Measurements from ENCODE around the gene SLC6A13. TPM values are rescaled to one million over a fixed set of nuclear protein-coding genes. Genes with fewer than 3 reads are reported as not detected.

Gene SLC6A13
- total and polyA plus RNA-seq, 2 donors (not counting 3 experiments of a cell fraction or from before 2014, with no cell fraction given): 0.14 TPM; not detected in 1

- CTCF ChIA-PET: interaction anchor here (0.8 to 1.4 kb wide), 2 partner anchors 13 to 50 kb away, joined by 3 to 4 read pairs; no protein-coding TSS in a partner anchor
- Histone ChIP-seq H3K9me3 (replicated peaks; ENCODE audit: control insufficient read depth, insufficient read depth, low read length) (no peaks in the 10 kb centered on the region), H4K20me1 (replicated peaks; ENCODE audit: control insufficient read depth, extremely low read depth, insufficient read depth, low read length) (no peaks in the 10 kb centered on the region), H3K36me3 (ENCODE audit: control insufficient read depth in 2 of 2, extremely low read depth in 1 of 2, insufficient read depth in 2 of 2, low read length in 2 of 2) (no peaks in the 10 kb centered on the region), H3K4me2 (ENCODE audit: insufficient read depth, low read length) (no peak overlapping the region), H2AFZ (ENCODE audit: low read depth, low read length) (no peak overlapping the region), H3K9me1 (replicated peaks; ENCODE audit: control insufficient read depth, extremely low read depth, insufficient read depth, low read length) (no peaks in the 10 kb centered on the region), H3K9ac (replicated peaks; ENCODE audit: extremely low read depth, insufficient read depth, low read length) (no peak overlapping the region), H3K27ac (ENCODE audit: insufficient read depth, low read depth, low read length) (no peak overlapping the region), H3K27me3 (ENCODE audit: control insufficient read depth in 2 of 2, insufficient read depth in 2 of 2, low read length in 2 of 2) (peaks cover 13 to 18% of the 10 kb centered on the region in 2 experiments), H3K4me3 (replicated peaks in 1 of 3; ENCODE audit: insufficient read depth in 1 of 3, low read depth in 1 of 3, low read length in 3 of 3) (no peak overlapping the region), H3K79me2 (ENCODE audit: control insufficient read depth, insufficient read depth, low read length) (no peaks in the 10 kb centered on the region), H3K4me1 (ENCODE audit: control insufficient read depth, extremely low read depth, insufficient read depth, low read length) (no peaks in the 10 kb centered on the region)
- DNase-seq (ENCODE audit: low read depth, low spot score) (no peak), FAIRE-seq (no peak)
- intact Hi-C loops (cut with micrococcal nuclease): no loop called here
- POLR2A ChIA-PET: no interaction called here
- TF ChIP-seq MYC (IDR thresholded peaks at IDR 0.05; ENCODE audit: low read depth, low read length): no peak
- no TSS peak for BruUV-seq (replicated peaks)
- dilution Hi-C loops (cut with MboI; ENCODE audit: extremely low pct_ligation_motif_present, low sequenced_read_pairs): no loop called here
Observed at GRCh38 chr12:202081-202731, 60.4 kb downstream of the SLC6A13 start.

- no peak overlapping the region for H3K4me2 ChIP-seq (ENCODE audit: insufficient read depth, low read length)
- no peaks in the 10 kb centered on the region for H3K79me2 ChIP-seq (ENCODE audit: control insufficient read depth, insufficient read depth, low read length)
- intact Hi-C loops (cut with micrococcal nuclease): no loop called here
- CTCF ChIA-PET: interaction anchor here (0.8 kb wide), 1 partner anchor 12 kb away, joined by 3 read pairs; no protein-coding TSS in a partner anchor
- no peak overlapping the region for H3K27ac ChIP-seq (ENCODE audit: insufficient read depth, low read depth, low read length)
- H3K4me1 ChIP-seq (ENCODE audit: control insufficient read depth, extremely low read depth, insufficient read depth, low read length): no peaks in the 10 kb centered on the region
- H3K9ac ChIP-seq (replicated peaks; ENCODE audit: extremely low read depth, insufficient read depth, low read length): no peak overlapping the region
- H3K36me3 ChIP-seq (ENCODE audit: control insufficient read depth in 2 of 2, extremely low read depth in 1 of 2, insufficient read depth in 2 of 2, low read length in 2 of 2): no peaks in the 10 kb centered on the region
- FAIRE-seq (no peak), DNase-seq (ENCODE audit: low read depth, low spot score) (no peak)
- no peak overlapping the region for H2AFZ ChIP-seq (ENCODE audit: low read depth, low read length)
- BruUV-seq (replicated peaks): no TSS peak
- no peaks in the 10 kb centered on the region for H3K9me3 ChIP-seq (replicated peaks; ENCODE audit: control insufficient read depth, insufficient read depth, low read length)
- no peak for TF ChIP-seq EZH2 (IDR thresholded peaks at IDR 0.05; ENCODE audit: borderline replicate concordance, low read depth, low read length, severe bottlenecking)
- no peak for TF ChIP-seq MAX (IDR thresholded peaks at IDR 0.05; ENCODE audit: insufficient read depth, insufficient read length)
- TF ChIP-seq POLR2A (IDR thresholded peaks at IDR 0.05; ENCODE audit: low read depth, low read length): no peak
- TF ChIP-seq MYC (IDR thresholded peaks at IDR 0.05; ENCODE audit: low read depth, low read length): no peak
- TF ChIP-seq POLR2AphosphoS5 (IDR thresholded peaks at IDR 0.05; ENCODE audit: insufficient read depth, low read depth, low read length): no peak
- TF ChIP-seq GATA2 (IDR thresholded peaks at IDR 0.05; ENCODE audit: insufficient read depth, insufficient read length, low read depth, low read length): no peak
- TF ChIP-seq CTCF (IDR thresholded peaks at IDR 0.05; ENCODE audit: extremely low read depth in 1 of 2, insufficient read depth in 1 of 2, low read depth in 1 of 2, low read length in 2 of 2): no peak
- TF ChIP-seq FOS (IDR thresholded peaks at IDR 0.05; ENCODE audit: borderline replicate concordance, insufficient read depth, low read length): no peak
- TF ChIP-seq JUN (IDR thresholded peaks at IDR 0.05; ENCODE audit: borderline replicate concordance, insufficient read depth, insufficient read length, low read depth): no peak
- no peaks in the 10 kb centered on the region for H3K9me1 ChIP-seq (replicated peaks; ENCODE audit: control insufficient read depth, extremely low read depth, insufficient read depth, low read length)
- dilution Hi-C loops (cut with MboI; ENCODE audit: extremely low pct_ligation_motif_present, low sequenced_read_pairs): no loop called here
- POLR2A ChIA-PET: no interaction called here
- H3K4me3 ChIP-seq (replicated peaks in 1 of 3; ENCODE audit: insufficient read depth in 1 of 3, low read depth in 1 of 3, low read length in 3 of 3): no peak overlapping the region
- no peaks in the 10 kb centered on the region for H4K20me1 ChIP-seq (replicated peaks; ENCODE audit: control insufficient read depth, extremely low read depth, insufficient read depth, low read length)
- peaks cover 13 to 18% of the 10 kb centered on the region in 2 experiments for H3K27me3 ChIP-seq (ENCODE audit: control insufficient read depth in 2 of 2, insufficient read depth in 2 of 2, low read length in 2 of 2)
Observed at GRCh38 chr12:201361-201760, 61.3 kb downstream of the SLC6A13 start.

Measured in endothelial cell of umbilical vein (primary cell).